Stomach (tissue), 9 donors: Measurements from ENCODE around the gene SHMT2. TPM values are rescaled to one million over a fixed set of nuclear protein-coding genes. Genes with fewer than 3 reads are reported as not detected.

Experiments used
- DNase-seq, 2 donors: peaks; one replicate each; pipeline versions ENCODE4 v3.0.0 to v3.0.0-alpha.2; 2013 to 2019
- H3K27ac ChIP-seq, 5 donors: fragments of 200-600 bp in 4 of 5; sonication (generic) in 4 of 5; one replicate each; pipeline ENCODE4 v1.5.1; 2013 to 2019; ENCODE audit warnings: mild to moderate bottlenecking in 1 of 5, moderate library complexity in 1 of 5
- H3K27me3 ChIP-seq, 3 donors: fragments of 200-600 bp; sonication (generic); one replicate each; pipeline ENCODE4 v1.5.1; 2017 to 2019; ENCODE audit warnings: mixed run types in 1 of 3
- H3K36me3 ChIP-seq, 4 donors: fragments of 200-600 bp; sonication (generic); 1 replicate in 3 of 4; 2 replicates in 1 of 4; pipeline ENCODE4 v1.5.1; 2016 to 2019
- H3K4me1 ChIP-seq, 4 donors: fragments of 200-600 bp; sonication (generic); one replicate each; pipeline ENCODE4 v1.5.1; 2016 to 2019
- H3K4me3 ChIP-seq, 4 donors: fragments of 200-600 bp; sonication (generic) in 3 of 4; one replicate each; pipeline ENCODE4 v1.5.1; 2016 to 2019; ENCODE audit warnings: mild to moderate bottlenecking in 1 of 4
- H3K9me3 ChIP-seq, 4 donors: fragments of 200-600 bp; sonication (generic); one replicate each; pipeline ENCODE4 v1.5.1; 2016 to 2019
- CTCF ChIP-seq, 7 experiments: fragments of 450-650 bp in 4 of 7; fragments of 200-600 bp in 3 of 7; sonication (generic) in 3 of 7; IDR thresholded peaks; one replicate each; pipeline ENCODE4 v1.5.1; 2016 to 2019; ENCODE audit warnings: antibody characterized with exemption in 7 of 7, control low read depth in 2 of 7, mild to moderate bottlenecking in 1 of 7
- EP300 ChIP-seq: sonication (generic); formaldehyde crosslinking; IDR thresholded peaks from one replicate; pipeline ENCODE4 v1.6.1; 2017; ENCODE audit warnings: antibody characterized with exemption
- POLR2A ChIP-seq, 4 donors: fragments of 450-650 bp; IDR thresholded peaks; one replicate each; pipeline ENCODE4 v1.6.1; 2016; ENCODE audit warnings: antibody characterized with exemption in 4 of 4, control low read depth in 2 of 4, mild to moderate bottlenecking in 1 of 4, moderate library complexity in 1 of 4
- POLR2AphosphoS5 ChIP-seq, 3 donors: sonication (generic); formaldehyde crosslinking; IDR thresholded peaks; one replicate each; pipeline ENCODE4 v1.6.1; 2016; ENCODE audit warnings: antibody characterized with exemption in 3 of 3
- WGBS, 5 donors: extraction: QIAGEN DNeasy Blood & Tissue Kit in 3 of 5; methylation state at CpG; one replicate each; pipeline versions ENCODE4 v1.1.5 to v1.1.7; 2013 to 2018; 5-methylcytosine and 5-hydroxymethylcytosine counted together
- intact Hi-C: fragments of 100-400 bp; cut with DNase I; formaldehyde crosslinking; loops from one replicate; pipeline ENCODE4 v1.15.1; 2023; ENCODE audit warnings: low total_unique reads
- polyA plus RNA-seq, 3 donors: library from polyadenylated mRNA; stranded (reverse); fragments of 200-250 nt; gene quantifications; one replicate each; pipeline ENCODE4 v1.2.3, GENCODE V29; 2013
- total RNA-seq, 5 donors: library from RNA; depleted of rRNA; stranded (reverse); fragments of >200 nt; gene quantifications; one replicate each; pipeline versions ENCODE4 v1.1.0 to v1.2.3, GENCODE V29; 2014 to 2016
- donor health status: healthy with polysubstance abuse.
- donor health status: Bipolar disorder and iron deficiency.
- donor health status: healthy.

The SHMT2 gene
- total and polyA plus RNA-seq, 8 donors: 26.1 to 93.7 (median 58.0) TPM

- H3K9me3 ChIP-seq: no peaks in the 10 kb centered on the region
These were observed 26.4 kb downstream of the SHMT2 start for GRCh38 chr12:57255916-57256315.

GRCh38 chr12:57258977-57259970 is 29.8 kb downstream of the SHMT2 start:
- H3K9me3 ChIP-seq: no peaks in the 10 kb centered on the region
- peaks cover 0 to 12% (median 2%) of the 10 kb centered on the region in 4 donors for H3K4me1 ChIP-seq
- no peak overlapping the region for H3K4me3 ChIP-seq
- H3K27me3 ChIP-seq: no peaks in the 10 kb centered on the region
- peak in 1 of 2 donors; percentile 73 for DNase-seq
- TF ChIP-seq POLR2AphosphoS5 (IDR thresholded peaks at IDR 0.05): peak in 1 of 3 donors; percentile 30
- TF ChIP-seq POLR2A (IDR thresholded peaks at IDR 0.05): no peak
- TF ChIP-seq CTCF (IDR thresholded peaks at IDR 0.05): no peak
- no peak for TF ChIP-seq EP300
- intact Hi-C loops: no loop called here
- H3K27ac ChIP-seq: no peak overlapping the region
- WGBS, 5 donors: 28 to 53% (median 47%) methylated on average over 6 of the region's 6 CpGs
- H3K36me3 ChIP-seq: peaks cover 40 to 92% (median 86%) of the 10 kb centered on the region in 4 donors

More at GRCh38 chr12:57255916-57256315, 26.4 kb downstream of the SHMT2 start:
- 85 to 95% (median 90%) methylated on average over 6 of the region's 6 CpGs for WGBS, 5 donors
- DNase-seq: no peak
- Histone ChIP-seq H3K4me1 (peaks cover 0 to 12% (median 2%) of the 10 kb centered on the region in 4 donors), H3K27me3 (no peaks in the 10 kb centered on the region), H3K27ac (no peak overlapping the region), H3K36me3 (peaks cover 40 to 75% (median 68%) of the 10 kb centered on the region in 4 donors), H3K4me3 (no peak overlapping the region)
- intact Hi-C loops: no loop called here
- no peak for TF ChIP-seq POLR2A (IDR thresholded peaks at IDR 0.05)
- TF ChIP-seq EP300: no peak
- no peak for TF ChIP-seq CTCF (IDR thresholded peaks at IDR 0.05)
- TF ChIP-seq POLR2AphosphoS5 (IDR thresholded peaks at IDR 0.05): no peak

- Histone ChIP-seq H3K36me3 (peaks cover 39 to 90% (median 85%) of the 10 kb centered on the region in 4 donors), H3K4me1 (peaks cover 0 to 12% (median 2%) of the 10 kb centered on the region in 4 donors), H3K27ac (no peak overlapping the region), H3K9me3 (no peaks in the 10 kb centered on the region), H3K4me3 (no peak overlapping the region), H3K27me3 (no peaks in the 10 kb centered on the region)
- intact Hi-C loops: no loop called here
- no peak for DNase-seq
- TF ChIP-seq CTCF (IDR thresholded peaks at IDR 0.05) (no peak), POLR2A (IDR thresholded peaks at IDR 0.05) (no peak), POLR2AphosphoS5 (IDR thresholded peaks at IDR 0.05) (no peak), EP300 (no peak)
- 90 to 94% (median 93%) methylated on average over 4 of the region's 4 CpGs for WGBS, 5 donors
These were observed 30.9 kb downstream of the SHMT2 start for GRCh38 chr12:57260366-57260765.

GRCh38 chr12:57261428-57261865 is 31.9 kb downstream of the SHMT2 start:
- H3K4me3 ChIP-seq: no peak overlapping the region
- no peak overlapping the region for H3K27ac ChIP-seq
- H3K27me3 ChIP-seq: no peaks in the 10 kb centered on the region
- WGBS, 5 donors: 53 to 74% (median 72%) methylated on average over 2 of the region's 2 CpGs
- DNase-seq: no peak
- peaks cover 32 to 90% (median 85%) of the 10 kb centered on the region in 4 donors for H3K36me3 ChIP-seq
- intact Hi-C loops: no loop called here
- TF ChIP-seq POLR2A (IDR thresholded peaks at IDR 0.05): no peak
- TF ChIP-seq POLR2AphosphoS5 (IDR thresholded peaks at IDR 0.05): no peak
- TF ChIP-seq CTCF (IDR thresholded peaks at IDR 0.05): no peak
- no peak for TF ChIP-seq EP300
- peaks cover 0 to 12% (median 2%) of the 10 kb centered on the region in 4 donors for H3K4me1 ChIP-seq
- no peaks in the 10 kb centered on the region for H3K9me3 ChIP-seq
